ENCODE measurements around the gene FAM184B.

- TF ChIP-seq CTCF (IDR thresholded peaks at IDR 0.05) (no peak), EZH2 (IDR thresholded peaks at IDR 0.05) (no peak)
These were observed 10.0 kb downstream of the FAM184B start for GRCh38 chr4:17771284-17771908.

All from neural progenitor cell (in vitro differentiated cells).